Amygdala (tissue), 56 donors: ENCODE results near the gene TTC24.
"Not testable (repeated sequence)": the region's sequence is repeated elsewhere in the genome, so short reads cannot be mapped to it uniquely, and the experiment has no call there.

Experiments
- DNase-seq, 56 donors: peaks; one replicate each; lab custom pipeline; 2025; lab: John Stamatoyannopoulos, UW

The TTC24 gene

DNA sequence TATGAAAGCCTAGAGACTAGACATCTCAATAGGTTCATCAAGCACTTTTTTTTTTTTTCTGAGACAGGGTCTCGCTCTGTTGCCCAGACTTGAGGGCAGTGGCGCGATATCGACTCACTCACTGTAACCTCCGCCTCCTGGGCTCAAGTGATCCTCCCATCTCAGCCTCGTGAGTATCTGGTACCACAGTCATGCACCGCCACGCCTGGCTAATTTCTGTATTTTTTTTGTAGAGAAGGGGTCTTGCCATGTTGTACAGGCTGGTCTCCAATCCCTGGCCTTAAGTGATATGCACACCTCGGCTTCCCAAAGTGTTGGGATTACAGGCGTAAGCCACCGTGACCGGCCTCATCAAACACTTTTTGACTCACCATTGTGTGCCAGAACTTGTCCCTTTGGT lies 22.4 kb downstream of the TTC24 start:
- no peak for DNase-seq

GRCh38 chr1:156602557-156602993 lies 23.1 kb downstream of the TTC24 start:
- DNase-seq = peak in 1 of 56 donors; percentile 22

- not testable (repeated sequence) for DNase-seq
Measured at GRCh38 chr1:156607344-156607743, 27.8 kb downstream of the TTC24 start.

- DNase-seq = peak in 35 of 56 donors; percentile 14 to 78 (median 40)
Measured at GRCh38 chr1:156608036-156608674, 28.6 kb downstream of the TTC24 start.

- peak in 4 of 56 donors; percentile 6 to 12 (median 10) for DNase-seq
Measured at GRCh38 chr1:156608981-156609380, 29.5 kb downstream of the TTC24 start.

GRCh38 chr1:156610072-156610471 lies 30.5 kb downstream of the TTC24 start:
- DNase-seq = not testable (repeated sequence)

DNA sequence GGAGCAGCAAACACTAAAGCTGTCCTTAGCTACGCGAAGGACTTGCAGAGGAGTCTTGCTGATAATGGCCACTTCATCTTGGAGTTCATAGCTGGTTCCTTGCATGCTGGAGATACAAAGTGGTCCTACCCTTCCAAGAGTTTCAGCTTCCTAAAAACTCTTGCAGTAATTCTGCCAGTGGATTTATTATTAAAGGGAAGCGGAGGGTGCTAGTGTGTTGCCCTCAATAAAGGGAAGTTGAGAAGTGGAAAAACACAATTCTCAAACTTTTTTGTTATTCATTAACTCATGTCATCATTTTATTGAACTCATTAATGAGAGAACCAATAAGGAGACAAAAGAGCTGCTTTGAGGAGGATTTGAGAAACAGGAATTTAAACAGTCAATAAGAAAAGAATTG lies 33.1 kb downstream of the TTC24 start:
- DNase-seq = no peak

DNA sequence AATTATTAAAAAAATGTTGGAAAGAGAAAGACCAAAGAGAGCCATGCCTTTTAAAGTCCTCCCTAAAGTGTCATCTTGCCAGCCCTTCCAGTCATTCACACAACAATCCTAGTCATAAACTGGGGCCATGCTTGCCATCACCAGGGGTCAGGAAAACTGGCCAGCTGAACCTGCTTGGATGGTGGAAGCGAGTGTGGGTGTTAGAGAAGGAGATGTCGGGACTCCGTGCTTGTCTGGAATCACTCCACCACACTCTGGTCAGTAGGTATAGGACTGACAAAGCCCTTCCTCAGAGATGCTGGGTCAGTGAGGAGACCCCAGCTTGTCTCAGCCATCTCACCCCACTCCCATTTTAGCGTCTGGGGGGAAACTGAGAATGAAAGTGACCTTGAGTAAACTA lies 36.4 kb downstream of the TTC24 start:
- DNase-seq = peak in 10 of 56 donors; percentile 21 to 62 (median 38)

DNA sequence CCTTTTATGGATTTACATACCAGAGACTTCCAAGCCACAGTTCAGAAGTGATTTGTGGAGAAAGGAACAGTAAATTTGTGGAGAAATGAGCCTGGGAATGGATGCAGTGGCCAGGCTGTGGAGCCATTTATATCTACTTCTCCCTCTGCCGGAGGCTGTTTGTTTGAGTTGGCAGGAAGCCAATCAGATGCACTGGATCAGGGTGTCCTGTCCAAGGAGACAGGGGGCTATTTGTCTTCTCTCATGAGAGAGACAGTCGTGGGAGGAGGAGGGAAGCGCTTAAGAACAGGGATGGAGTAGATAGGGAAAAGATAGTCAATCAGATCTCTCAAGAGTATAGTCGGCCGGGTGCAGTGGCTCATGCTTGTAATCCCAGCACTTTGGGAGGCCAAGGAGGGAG lies 36.9 kb downstream of the TTC24 start:
- peak in 50 of 56 donors; percentile 23 to 88 (median 64) for DNase-seq

GRCh38 chr1:156618853-156619581 lies 39.5 kb downstream of the TTC24 start, which contains the start of gene HAPLN2:
HAPLN2 (plus strand) TSS chr1:156619415; CDS start chr1:156623491, 4,076 bp downstream.
- peak in 43 of 56 donors; percentile 22 to 82 (median 53) for DNase-seq

- DNase-seq = peak in 1 of 56 donors; percentile 43
Measured at GRCh38 chr1:156619582-156619955, 40.0 kb downstream of the TTC24 start.

- peak in 1 of 56 donors; percentile 30 for DNase-seq
Measured at GRCh38 chr1:156622581-156623297, 43.2 kb downstream of the TTC24 start.

- DNase-seq = peak in 27 of 56 donors; percentile 16 to 67 (median 40)
Measured at GRCh38 chr1:156623946-156624813, 44.7 kb downstream of the TTC24 start.

DNA sequence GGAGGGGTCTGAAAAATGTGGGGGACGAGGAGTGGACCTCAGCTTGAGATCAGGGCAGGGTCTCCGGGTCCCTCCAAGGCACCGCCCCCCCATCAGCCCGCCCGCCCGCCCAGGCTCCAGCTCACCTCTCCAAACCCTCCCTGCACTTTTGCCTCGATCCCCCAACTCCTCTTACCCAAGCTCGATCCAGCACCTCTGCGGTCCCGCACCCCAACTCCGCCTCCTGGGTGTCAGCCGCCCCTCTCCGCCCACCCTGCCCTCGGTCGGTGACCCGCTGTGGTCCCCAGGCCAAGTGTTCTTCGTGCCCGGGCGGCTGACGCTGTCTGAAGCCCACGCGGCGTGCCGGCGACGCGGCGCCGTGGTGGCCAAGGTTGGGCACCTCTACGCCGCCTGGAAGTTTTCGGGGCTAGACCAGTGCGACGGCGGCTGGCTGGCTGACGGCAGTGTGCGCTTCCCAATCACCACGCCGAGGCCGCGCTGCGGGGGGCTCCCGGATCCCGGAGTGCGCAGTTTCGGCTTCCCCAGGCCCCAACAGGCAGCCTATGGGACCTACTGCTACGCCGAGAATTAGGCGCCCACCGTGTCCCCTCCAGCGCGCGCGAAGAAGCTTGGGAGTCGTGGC lies 45.4 kb downstream of the TTC24 start:
- DNase-seq = peak in 2 of 56 donors; percentile 27 to 28

DNA sequence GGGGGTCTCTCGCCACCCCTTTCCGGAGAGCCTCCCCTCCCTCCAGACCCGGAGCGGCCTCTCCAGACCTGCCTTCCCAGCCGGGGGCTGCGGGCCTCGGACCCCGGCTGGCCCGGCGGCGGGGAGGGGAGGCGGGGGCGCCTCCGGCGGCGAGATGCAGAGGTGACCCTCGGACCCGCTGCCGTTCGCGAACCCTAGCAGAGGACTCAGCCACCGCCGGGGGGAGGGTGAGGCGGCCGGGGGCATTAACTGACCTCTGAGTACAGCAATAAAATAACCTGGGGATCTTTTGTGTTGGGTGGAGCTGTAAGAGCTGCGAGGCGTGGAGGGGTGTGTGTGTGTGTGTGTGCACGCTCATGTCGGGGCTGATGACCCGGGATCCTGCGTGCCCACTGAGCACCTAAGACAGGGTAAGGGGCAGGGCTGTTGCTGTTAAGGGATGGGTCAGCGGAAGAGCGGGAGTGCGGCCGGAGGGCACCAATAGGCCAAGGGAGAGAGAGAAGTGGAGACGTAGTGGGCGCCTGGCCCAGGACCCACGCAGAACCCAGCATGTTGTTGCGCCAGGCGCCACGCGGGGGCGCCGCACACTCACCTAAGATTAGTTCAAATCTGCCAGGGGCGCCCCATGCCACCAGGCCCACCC lies 46.0 kb downstream of the TTC24 start:
- DNase-seq = peak in 43 of 56 donors; percentile 15 to 88 (median 46)

DNA sequence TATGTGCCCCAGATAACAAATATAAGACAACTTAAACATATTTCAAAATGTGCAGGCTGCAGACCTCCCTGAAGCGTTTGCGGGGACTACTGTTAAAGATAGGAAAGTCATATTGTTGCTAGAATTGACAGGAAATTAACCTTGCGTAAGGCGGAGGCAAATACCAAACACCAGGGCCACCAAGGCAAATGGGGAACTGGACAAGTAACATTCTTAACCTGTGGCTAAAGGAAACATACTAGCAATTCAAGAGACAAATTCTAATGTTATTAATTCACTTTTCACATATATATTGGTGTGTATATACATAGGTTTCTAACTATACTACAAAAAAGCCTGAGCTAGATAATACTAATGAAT lies 46.5 kb downstream of the TTC24 start:
- no peak for DNase-seq

- peak in 15 of 56 donors; percentile 9 to 71 (median 22) for DNase-seq
Measured at GRCh38 chr1:156627313-156627880, 47.9 kb downstream of the TTC24 start.

GRCh38 chr1:156629823-156630449 lies 50.4 kb downstream of the TTC24 start:
- DNase-seq = no peak
